Mesenchymal stem cell (in vitro differentiated cells and primary cell): Measurements from ENCODE around the gene GTF2IRD1.
A peak's percentile ranks its signal among the peaks of the same experiment; 100 is the strongest.

Experiments used
- DNase-seq: peaks from one replicate; pipeline ENCODE4 v3.0.0-alpha.2; 2013
- H2AFZ ChIP-seq: one replicate; pipeline ENCODE4 v1.6.1; 2013; ENCODE audit warnings: low read depth, mild to moderate bottlenecking, control low read depth, inconsistent platforms, low read length, moderate library complexity
- H2AK5ac ChIP-seq: 2 replicates; pipeline ENCODE4 v1.6.1; 2013; ENCODE audit warnings: low read length, moderate library complexity, mild to moderate bottlenecking, inconsistent platforms; ENCODE audit not compliant: severe bottlenecking
- H2BK120ac ChIP-seq: one replicate; pipeline ENCODE4 v1.6.1; 2013; ENCODE audit warnings: low read depth, mild to moderate bottlenecking, inconsistent platforms, low read length, moderate library complexity
- H2BK12ac ChIP-seq, 2 experiments: one replicate each; pipeline ENCODE4 v1.6.1; 2013; ENCODE audit warnings: inconsistent platforms in 2 of 2, low read length in 2 of 2, mild to moderate bottlenecking in 2 of 2, moderate library complexity in 2 of 2, control low read depth in 1 of 2
- H2BK15ac ChIP-seq: one replicate; pipeline ENCODE4 v1.6.1; 2013; ENCODE audit warnings: mild to moderate bottlenecking, low read depth, inconsistent platforms; ENCODE audit not compliant: poor library complexity, severe bottlenecking
- H2BK5ac ChIP-seq: 2 replicates; pipeline ENCODE4 v1.6.1; 2013; ENCODE audit warnings: low read depth, mild to moderate bottlenecking, low read length, control low read depth, inconsistent platforms; ENCODE audit not compliant: poor library complexity, severe bottlenecking
- H3K14ac ChIP-seq, 2 experiments: one replicate each; pipeline ENCODE4 v1.6.1; 2013; ENCODE audit warnings: inconsistent platforms in 2 of 2, low read length in 2 of 2, control low read depth in 1 of 2, mild to moderate bottlenecking in 1 of 2, moderate library complexity in 1 of 2
- H3K18ac ChIP-seq, 2 experiments: one replicate each; pipeline ENCODE4 v1.6.1; 2013; ENCODE audit warnings: inconsistent platforms in 2 of 2, low read length in 2 of 2, control low read depth in 1 of 2, low read depth in 1 of 2, mild to moderate bottlenecking in 1 of 2
- H3K23ac ChIP-seq, 2 experiments: one replicate each; pipeline ENCODE4 v1.6.1; 2013; ENCODE audit warnings: inconsistent platforms in 2 of 2, low read length in 2 of 2, mild to moderate bottlenecking in 2 of 2, moderate library complexity in 2 of 2, control low read depth in 1 of 2
- H3K27ac ChIP-seq: 2 replicates; pipeline ENCODE4 v1.5.1; 2013; ENCODE audit warnings: mild to moderate bottlenecking, moderate library complexity, low read length, control low read depth, inconsistent platforms; ENCODE audit not compliant: poor library complexity, severe bottlenecking
- H3K27me3 ChIP-seq, 2 experiments: 2 replicates each; pipeline versions ENCODE4 v1.6.1 to v1.7.0; 2013; ENCODE audit warnings: low read length in 2 of 2, mild to moderate bottlenecking in 2 of 2, moderate library complexity in 2 of 2, control low read depth in 1 of 2, inconsistent platforms in 1 of 2; ENCODE audit not compliant: control insufficient read depth in 1 of 2, insufficient read depth in 1 of 2
- H3K36me3 ChIP-seq, 2 experiments: 2 replicates each; pipeline versions ENCODE4 v1.6.1 to v1.7.0; 2013; ENCODE audit warnings: low read length in 2 of 2, control low read depth in 1 of 2, inconsistent platforms in 1 of 2, low read depth in 1 of 2, mild to moderate bottlenecking in 1 of 2; ENCODE audit not compliant: insufficient read depth in 2 of 2, control insufficient read depth in 1 of 2
- H3K4ac ChIP-seq, 2 experiments: one replicate each; pipeline ENCODE4 v1.6.1; 2013; ENCODE audit warnings: inconsistent platforms in 2 of 2, low read length in 2 of 2, mild to moderate bottlenecking in 2 of 2, moderate library complexity in 2 of 2, control low read depth in 1 of 2, low read depth in 1 of 2
- H3K4me1 ChIP-seq: 2 replicates; pipeline ENCODE4 v1.6.1; 2013; ENCODE audit warnings: low read depth, low read length, control low read depth; ENCODE audit not compliant: control insufficient read depth, insufficient read depth
- H3K4me2 ChIP-seq: 2 replicates; pipeline ENCODE4 v1.6.1; 2013; ENCODE audit warnings: low read length, mild to moderate bottlenecking, inconsistent platforms; ENCODE audit not compliant: poor library complexity, severe bottlenecking
- H3K4me3 ChIP-seq, 2 experiments: 2 replicates each; pipeline versions ENCODE4 v1.5.1 to v1.7.0; 2013; ENCODE audit warnings: low read length in 2 of 2, mild to moderate bottlenecking in 2 of 2, control low read depth in 1 of 2, low read depth in 1 of 2; ENCODE audit not compliant: insufficient read depth in 1 of 2
- H3K79me1 ChIP-seq: replicated peaks from 2 replicates; pipeline ENCODE4 v1.6.1; 2013; ENCODE audit warnings: mild to moderate bottlenecking, control low read depth, low read length, inconsistent platforms; ENCODE audit not compliant: poor library complexity, severe bottlenecking
- H3K9ac ChIP-seq: 2 replicates; pipeline ENCODE4 v1.7.0; 2013; ENCODE audit warnings: mild to moderate bottlenecking, low read length, moderate library complexity
- H3K9me3 ChIP-seq: 2 replicates; pipeline ENCODE4 v1.7.0; 2013; ENCODE audit warnings: mild to moderate bottlenecking, low read length; ENCODE audit not compliant: control insufficient read depth
- H4K8ac ChIP-seq: one replicate; pipeline ENCODE4 v1.6.1; 2013; ENCODE audit warnings: inconsistent platforms, mild to moderate bottlenecking, low read length, moderate library complexity
- H4K91ac ChIP-seq: one replicate; pipeline ENCODE4 v1.6.1; 2013; ENCODE audit warnings: mild to moderate bottlenecking, low read length, inconsistent platforms
- WGBS: methylation state at CpG from one replicate; pipeline ENCODE4 v1.1.7; 2013; ENCODE audit warnings: mixed read lengths; 5-methylcytosine and 5-hydroxymethylcytosine counted together

The GTF2IRD1 gene

GRCh38 chr7:74567318-74567668 lies 113.6 kb downstream of the GTF2IRD1 start:
- Histone ChIP-seq H2AFZ (no peak overlapping the region), H3K27ac (no peak overlapping the region), H3K23ac (no peak overlapping the region), H2BK5ac (no peak overlapping the region), H4K91ac (no peak overlapping the region), H2BK15ac (no peak overlapping the region), H2BK120ac (no peak overlapping the region), H4K8ac (no peak overlapping the region), H3K4me2 (no peak overlapping the region), H3K14ac (no peak overlapping the region), H3K36me3 (peaks cover 12 to 37% of the 10 kb centered on the region in 2 experiments), H3K79me1 (no peaks in the 10 kb centered on the region), H2AK5ac (no peak overlapping the region), H3K4me3 (no peak overlapping the region), H3K4me1 (peaks cover 3% of the 10 kb centered on the region), H3K9me3 (no peaks in the 10 kb centered on the region), H2BK12ac (no peak overlapping the region), H3K27me3 (no peaks in the 10 kb centered on the region), H3K4ac (no peak overlapping the region), H3K9ac (no peak overlapping the region), H3K18ac (no peak overlapping the region)
- 94% methylated on average over 2 of the region's 2 CpGs for WGBS
- no peak for DNase-seq

DNA sequence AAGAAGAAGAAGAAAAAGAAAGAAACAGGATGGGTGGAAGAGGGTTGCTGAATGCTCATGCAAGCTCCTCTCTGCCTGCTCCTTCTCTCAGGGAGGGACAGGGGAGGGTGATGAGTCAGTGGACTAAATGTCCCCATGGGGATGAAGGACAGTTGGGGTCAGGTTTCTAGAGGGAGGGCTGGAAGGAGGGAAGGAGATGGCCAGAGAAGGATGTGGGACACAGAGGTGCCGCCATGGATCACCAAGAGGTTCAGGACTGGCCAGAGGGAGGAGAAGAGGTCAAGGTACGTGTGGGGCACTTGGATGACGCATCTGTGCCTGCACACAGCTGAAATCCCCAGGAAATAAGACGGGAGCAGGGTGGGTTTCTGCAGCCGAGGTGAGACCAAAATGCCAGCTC lies 115.0 kb downstream of the GTF2IRD1 start:
- H3K23ac ChIP-seq, result no peak overlapping the region
- peaks cover 3% of the 10 kb centered on the region for H3K4me1 ChIP-seq
- no peaks in the 10 kb centered on the region for H3K79me1 ChIP-seq
- no peak overlapping the region for H3K18ac ChIP-seq
- H3K36me3 ChIP-seq, result peaks cover 9 to 38% of the 10 kb centered on the region in 2 experiments
- H2BK12ac ChIP-seq, result no peak overlapping the region
- H2BK120ac ChIP-seq, result no peak overlapping the region
- no peak overlapping the region for H4K8ac ChIP-seq
- H2BK15ac ChIP-seq, result no peak overlapping the region
- no peak overlapping the region for H3K27ac ChIP-seq
- WGBS, result 72% methylated on average over 5 of the region's 5 CpGs
- H3K4ac ChIP-seq, result no peak overlapping the region
- no peak overlapping the region for H3K4me3 ChIP-seq
- H3K4me2 ChIP-seq, result no peak overlapping the region
- no peaks in the 10 kb centered on the region for H3K9me3 ChIP-seq
- no peak overlapping the region for H3K14ac ChIP-seq
- no peaks in the 10 kb centered on the region for H3K27me3 ChIP-seq
- H2AFZ ChIP-seq, result no peak overlapping the region
- peak; percentile 38 for DNase-seq
- H4K91ac ChIP-seq, result no peak overlapping the region
- no peak overlapping the region for H2BK5ac ChIP-seq
- H3K9ac ChIP-seq, result no peak overlapping the region
- H2AK5ac ChIP-seq, result no peak overlapping the region

DNA sequence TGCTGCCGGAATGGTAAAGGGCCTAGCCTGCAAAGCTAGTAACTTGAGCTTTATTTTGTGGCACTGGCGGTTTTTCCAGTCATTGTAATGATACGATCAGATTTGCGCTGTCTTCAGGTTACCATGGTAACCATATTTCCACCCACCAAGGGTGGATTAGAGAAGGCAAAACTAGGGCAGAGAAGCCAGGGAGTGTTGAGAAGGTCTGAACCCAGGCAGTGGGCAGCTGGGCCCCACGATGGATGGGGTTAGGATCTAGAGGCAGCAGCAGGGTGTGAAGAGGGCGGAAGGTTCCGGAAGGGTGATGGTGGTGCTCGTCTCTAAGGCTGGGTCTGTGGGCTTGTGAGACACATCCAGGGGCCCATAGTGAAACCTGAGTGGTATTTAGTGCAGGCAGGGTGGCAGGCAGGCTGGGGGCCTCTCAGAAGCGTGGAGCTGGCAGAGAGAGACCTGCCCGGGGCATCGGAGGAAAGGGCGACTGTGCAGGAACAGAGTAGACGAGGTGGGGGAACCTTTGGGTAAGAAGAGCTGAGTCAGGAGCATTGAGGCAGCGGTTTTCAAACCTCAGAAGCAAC lies 115.9 kb downstream of the GTF2IRD1 start:
- Histone ChIP-seq H3K9ac (no peak overlapping the region), H3K4me3 (no peak overlapping the region), H3K27me3 (no peaks in the 10 kb centered on the region), H3K27ac (no peak overlapping the region), H3K14ac (no peak overlapping the region), H3K4me1 (peaks cover 3% of the 10 kb centered on the region), H4K8ac (no peak overlapping the region), H2BK120ac (no peak overlapping the region), H2BK5ac (no peak overlapping the region), H3K36me3 (peaks cover 9 to 31% of the 10 kb centered on the region in 2 experiments), H3K23ac (no peak overlapping the region), H3K4me2 (no peak overlapping the region), H2BK12ac (no peak overlapping the region), H2AK5ac (no peak overlapping the region), H3K4ac (no peak overlapping the region), H3K9me3 (no peaks in the 10 kb centered on the region), H2AFZ (no peak overlapping the region), H3K79me1 (no peaks in the 10 kb centered on the region), H3K18ac (no peak overlapping the region), H4K91ac (no peak overlapping the region), H2BK15ac (no peak overlapping the region)
- WGBS, result 95% methylated on average over 14 of the region's 14 CpGs
- no peak for DNase-seq

GRCh38 chr7:74570533-74571156 lies 116.9 kb downstream of the GTF2IRD1 start:
- Histone ChIP-seq H3K27me3 (no peaks in the 10 kb centered on the region), H3K18ac (no peak overlapping the region), H3K4ac (no peak overlapping the region), H3K14ac (no peak overlapping the region), H2AFZ (no peak overlapping the region), H3K4me2 (no peak overlapping the region), H3K36me3 (peaks cover 9 to 20% of the 10 kb centered on the region in 2 experiments), H4K8ac (no peak overlapping the region), H2BK15ac (no peak overlapping the region), H3K9me3 (no peaks in the 10 kb centered on the region), H4K91ac (no peak overlapping the region), H2BK5ac (no peak overlapping the region), H3K23ac (no peak overlapping the region), H3K27ac (no peak overlapping the region), H3K79me1 (no peaks in the 10 kb centered on the region), H2BK12ac (no peak overlapping the region), H2BK120ac (no peak overlapping the region), H3K9ac (no peak overlapping the region), H2AK5ac (no peak overlapping the region), H3K4me3 (no peak overlapping the region), H3K4me1 (peaks cover 9% of the 10 kb centered on the region)
- WGBS, result 94% methylated on average over 12 of the region's 13 CpGs
- no peak for DNase-seq
